HFF-Myc (cell line): ENCODE results near the gene SMCHD1.
"Not testable (repeated sequence)": the region's sequence is repeated elsewhere in the genome, so short reads cannot be mapped to it uniquely, and the experiment has no call there.

Experiments used
- DNase-seq: peaks from one replicate; pipeline ENCODE4 v3.0.0-alpha.2; 2011; ENCODE audit warnings: low read depth; ENCODE audit errors: extremely low read depth
- H3K4me3 ChIP-seq: replicated peaks from 2 replicates; pipeline ENCODE4 v1.5.1; 2011; ENCODE audit warnings: low read depth, mild to moderate bottlenecking, control low read depth, low read length
- TF ChIP-seq, protein P1 (sequence below): IDR thresholded peaks from 2 replicates; pipeline ENCODE4 v1.5.1; 2012; ENCODE audit warnings: mild to moderate bottlenecking, low read depth, low read length, control low read depth; ENCODE audit errors: missing control alignments

Gene SMCHD1

DNA sequence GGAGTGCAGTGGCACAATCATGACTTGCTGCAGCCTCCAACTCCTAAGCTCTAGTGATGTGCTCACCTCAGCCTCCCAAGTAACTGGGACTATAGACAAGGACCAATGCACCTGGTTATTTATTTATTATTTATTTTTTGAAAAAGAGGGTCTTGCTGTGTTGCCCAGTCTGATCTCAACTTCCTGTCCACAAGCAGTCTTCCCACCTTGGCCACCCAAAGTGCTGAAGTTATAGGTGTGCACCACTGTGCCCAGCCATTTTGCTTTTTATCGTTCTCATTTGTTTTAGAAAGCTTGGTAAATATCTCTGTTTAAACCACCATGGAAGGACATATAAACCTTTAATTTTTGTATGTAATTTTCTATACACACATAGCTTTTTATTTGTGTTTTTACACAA is 74.2 kb downstream of the SMCHD1 start:
- TF ChIP-seq, protein P1, sequence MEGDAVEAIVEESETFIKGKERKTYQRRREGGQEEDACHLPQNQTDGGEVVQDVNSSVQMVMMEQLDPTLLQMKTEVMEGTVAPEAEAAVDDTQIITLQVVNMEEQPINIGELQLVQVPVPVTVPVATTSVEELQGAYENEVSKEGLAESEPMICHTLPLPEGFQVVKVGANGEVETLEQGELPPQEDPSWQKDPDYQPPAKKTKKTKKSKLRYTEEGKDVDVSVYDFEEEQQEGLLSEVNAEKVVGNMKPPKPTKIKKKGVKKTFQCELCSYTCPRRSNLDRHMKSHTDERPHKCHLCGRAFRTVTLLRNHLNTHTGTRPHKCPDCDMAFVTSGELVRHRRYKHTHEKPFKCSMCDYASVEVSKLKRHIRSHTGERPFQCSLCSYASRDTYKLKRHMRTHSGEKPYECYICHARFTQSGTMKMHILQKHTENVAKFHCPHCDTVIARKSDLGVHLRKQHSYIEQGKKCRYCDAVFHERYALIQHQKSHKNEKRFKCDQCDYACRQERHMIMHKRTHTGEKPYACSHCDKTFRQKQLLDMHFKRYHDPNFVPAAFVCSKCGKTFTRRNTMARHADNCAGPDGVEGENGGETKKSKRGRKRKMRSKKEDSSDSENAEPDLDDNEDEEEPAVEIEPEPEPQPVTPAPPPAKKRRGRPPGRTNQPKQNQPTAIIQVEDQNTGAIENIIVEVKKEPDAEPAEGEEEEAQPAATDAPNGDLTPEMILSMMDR: no peak
- no peak overlapping the region for H3K4me3 ChIP-seq
- no peak for DNase-seq

DNA sequence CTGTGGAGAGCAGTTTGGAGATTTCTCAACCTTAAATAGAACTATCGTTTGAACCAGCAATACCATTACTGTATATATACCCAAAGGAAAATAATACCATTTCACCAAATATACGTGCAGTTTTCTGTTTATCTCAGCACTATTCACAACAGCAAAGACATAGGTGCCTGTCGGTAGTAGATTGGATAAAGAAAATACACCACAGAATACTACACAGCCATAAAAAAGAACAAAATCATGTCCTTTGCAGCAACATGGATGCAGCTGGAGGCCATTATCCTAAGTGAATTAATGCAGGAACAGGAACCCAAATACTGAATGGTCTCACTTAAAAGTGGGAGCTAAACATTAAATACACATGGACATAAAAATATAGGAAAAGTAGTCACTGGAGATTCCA is 81.3 kb downstream of the SMCHD1 start:
- DNase-seq: no peak
- TF ChIP-seq, protein P1: no peak
- H3K4me3 ChIP-seq: no peak overlapping the region

DNA sequence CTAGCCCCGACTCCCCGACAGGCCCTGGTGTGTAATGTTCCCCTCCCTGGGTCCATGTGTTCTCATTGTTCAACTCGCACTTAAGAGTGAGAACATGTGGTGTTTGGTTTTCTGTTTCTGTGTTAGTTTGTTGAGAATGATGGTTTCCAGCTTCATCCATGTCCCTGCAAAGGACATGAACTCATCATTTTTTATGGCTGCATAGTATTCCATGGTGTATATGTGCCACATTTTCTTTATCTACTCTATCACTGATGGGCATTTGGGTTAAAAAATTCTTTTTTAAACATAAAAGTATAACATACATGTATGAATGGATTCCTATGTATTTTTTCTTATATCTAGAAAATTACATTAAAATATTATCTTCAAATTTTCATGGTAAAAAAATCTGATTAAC is 84.6 kb downstream of the SMCHD1 start:
- not testable (repeated sequence) for H3K4me3 ChIP-seq, DNase-seq

DNA sequence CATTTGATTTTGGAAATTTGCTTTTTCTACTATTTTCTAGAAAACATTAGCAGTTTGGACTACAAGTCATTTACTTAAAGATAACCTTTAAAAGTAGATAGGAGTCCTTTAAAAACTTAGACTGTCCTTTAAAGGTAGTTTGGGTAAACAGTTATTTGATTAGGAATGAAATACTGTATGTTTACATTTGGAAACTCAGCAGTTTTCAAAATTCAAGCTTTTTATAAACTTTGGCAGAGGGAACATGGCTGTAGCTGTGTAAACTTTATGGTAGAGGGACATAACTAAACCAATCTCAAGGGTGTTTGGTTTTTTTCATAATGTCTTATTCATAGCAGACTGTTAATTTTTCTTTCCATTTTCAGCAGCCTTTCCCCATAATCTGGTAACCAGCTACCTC is 90.7 kb downstream of the SMCHD1 start:
- TF ChIP-seq, protein P1: no peak
- DNase-seq: no peak
- no peak overlapping the region for H3K4me3 ChIP-seq

DNA sequence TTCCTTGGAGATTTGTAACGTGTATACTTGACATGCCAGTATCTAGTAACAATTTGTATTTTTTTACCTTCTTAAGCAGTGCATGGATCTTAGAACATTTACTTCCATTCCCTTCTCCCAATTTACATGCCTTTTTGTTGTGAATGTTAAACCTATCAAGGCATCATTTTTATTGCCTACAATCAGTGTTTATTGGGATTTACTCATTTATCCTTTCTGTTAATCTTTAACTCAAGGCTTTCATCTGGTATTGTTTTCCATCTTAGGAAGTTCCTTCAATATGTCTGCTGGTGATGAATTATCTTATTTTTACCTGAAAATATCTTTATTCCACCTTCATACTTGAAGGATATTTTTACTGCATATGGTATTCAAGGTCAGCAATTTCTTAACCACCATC is 102.8 kb downstream of the SMCHD1 start:
- H3K4me3 ChIP-seq: no peak overlapping the region
- TF ChIP-seq, protein P1: no peak
- no peak for DNase-seq

DNA sequence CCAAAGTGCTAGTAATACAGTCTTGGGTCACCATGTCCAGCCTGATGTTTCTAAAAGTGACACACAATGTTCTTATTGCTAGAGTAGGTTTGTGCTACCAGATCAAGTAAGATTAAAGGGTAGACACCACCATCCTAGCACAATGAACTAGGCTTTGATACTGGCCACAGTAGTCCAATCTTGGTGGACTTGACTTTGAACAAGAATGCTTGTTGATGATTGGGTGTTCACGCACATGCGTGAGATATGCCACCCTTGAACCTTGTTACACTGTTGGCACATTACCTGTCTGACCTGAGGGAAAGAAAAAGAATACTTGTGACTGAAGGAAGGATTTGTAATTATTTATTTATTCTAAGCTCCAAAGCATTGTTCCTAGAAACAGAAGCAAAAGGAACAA is 119.1 kb downstream of the SMCHD1 start:
- TF ChIP-seq, protein P1: no peak
- no peak overlapping the region for H3K4me3 ChIP-seq
- no peak for DNase-seq

DNA sequence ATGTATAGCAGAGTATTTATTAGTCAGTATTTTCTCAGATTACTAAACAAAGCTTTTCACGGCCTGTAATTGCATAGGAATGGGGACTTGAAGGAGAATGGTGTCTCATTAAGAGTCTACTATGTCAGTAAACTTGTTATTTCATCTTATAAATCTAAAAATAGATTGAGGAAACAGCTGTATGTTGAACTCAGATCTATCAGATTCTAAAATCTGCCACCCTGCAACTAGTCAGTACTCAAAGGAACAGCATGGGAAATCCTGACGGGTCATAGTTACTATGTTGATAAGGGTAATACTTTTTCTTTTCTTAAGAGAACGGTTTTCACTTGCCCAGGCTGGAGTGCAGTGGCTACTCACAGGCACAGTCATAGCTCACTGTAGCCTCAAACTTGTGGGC is 121.1 kb downstream of the SMCHD1 start:
- H3K4me3 ChIP-seq: no peak overlapping the region
- TF ChIP-seq, protein P1: no peak
- no peak for DNase-seq

DNA sequence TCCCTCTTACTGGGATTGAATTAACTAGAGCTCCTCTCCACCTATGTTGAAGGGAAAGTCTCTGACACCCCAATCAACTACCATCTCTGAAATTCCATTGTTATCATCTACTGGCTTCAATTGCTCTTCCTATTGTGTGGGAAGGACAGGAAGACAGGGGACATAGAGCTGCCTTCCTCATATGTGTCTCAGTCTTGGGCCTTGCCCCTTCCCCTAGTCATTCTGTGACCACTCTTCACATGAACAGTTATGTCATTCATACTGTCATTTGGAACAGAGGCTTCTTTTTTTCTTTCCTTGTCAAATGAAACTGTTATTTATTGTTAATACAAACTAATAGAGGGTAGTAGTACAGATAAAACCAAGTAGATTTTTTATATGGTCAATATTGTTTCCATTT is 121.7 kb downstream of the SMCHD1 start:
- TF ChIP-seq, protein P1: no peak
- DNase-seq: no peak
- no peak overlapping the region for H3K4me3 ChIP-seq
